SHP77 (cell line): ENCODE data around the gene DENND1C.
"Not testable (repeated sequence)": the region's sequence is repeated elsewhere in the genome, so short reads cannot be mapped to it uniquely, and the experiment has no call there.

Source experiments
- DNase-seq, 2 experiments: peaks; one replicate each; lab custom pipeline; 2025; lab: John Stamatoyannopoulos, UW

The DENND1C gene

DNA sequence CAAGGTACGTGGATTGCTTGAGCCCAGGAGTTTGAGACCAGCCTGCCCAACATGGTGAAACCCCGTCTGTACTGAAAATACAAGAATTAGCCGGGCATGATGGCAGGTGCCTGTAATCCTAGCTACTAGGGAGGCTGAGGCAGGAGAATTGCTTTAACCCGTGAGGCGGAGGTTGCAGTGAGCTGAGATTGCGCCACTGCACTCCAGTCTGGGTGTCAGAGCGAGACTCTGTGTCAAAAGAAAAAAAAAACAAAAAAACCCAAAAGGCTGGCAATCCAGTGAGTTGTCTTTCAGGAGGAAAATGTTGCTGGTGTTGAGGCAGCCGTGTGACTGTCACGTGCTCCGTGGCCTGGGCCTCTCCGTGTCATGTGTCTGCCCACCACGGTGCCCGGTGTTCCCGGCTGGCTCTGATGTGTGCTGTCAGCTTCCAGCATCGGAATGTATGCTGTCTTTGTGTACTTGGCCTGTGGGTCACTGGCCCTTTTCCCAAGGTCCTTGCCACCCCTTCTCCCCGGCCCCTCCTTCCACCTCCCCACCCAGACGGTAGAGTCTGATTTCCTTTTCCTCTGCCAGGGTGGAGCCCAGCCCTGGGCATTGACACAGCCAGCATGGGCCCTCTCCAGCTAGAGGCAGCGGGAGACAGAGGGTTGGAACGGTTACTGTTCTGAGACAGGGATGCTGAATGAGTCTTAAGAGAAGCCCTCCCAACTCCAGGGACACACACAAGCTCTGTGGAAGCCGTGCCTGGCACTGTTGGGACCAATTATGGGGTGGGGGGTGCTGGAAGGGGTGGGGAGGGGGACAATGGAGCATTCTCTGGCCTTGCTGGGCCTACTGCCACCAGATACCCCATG, 27.8 kb upstream of the DENND1C start:
- no peak for DNase-seq

DNA sequence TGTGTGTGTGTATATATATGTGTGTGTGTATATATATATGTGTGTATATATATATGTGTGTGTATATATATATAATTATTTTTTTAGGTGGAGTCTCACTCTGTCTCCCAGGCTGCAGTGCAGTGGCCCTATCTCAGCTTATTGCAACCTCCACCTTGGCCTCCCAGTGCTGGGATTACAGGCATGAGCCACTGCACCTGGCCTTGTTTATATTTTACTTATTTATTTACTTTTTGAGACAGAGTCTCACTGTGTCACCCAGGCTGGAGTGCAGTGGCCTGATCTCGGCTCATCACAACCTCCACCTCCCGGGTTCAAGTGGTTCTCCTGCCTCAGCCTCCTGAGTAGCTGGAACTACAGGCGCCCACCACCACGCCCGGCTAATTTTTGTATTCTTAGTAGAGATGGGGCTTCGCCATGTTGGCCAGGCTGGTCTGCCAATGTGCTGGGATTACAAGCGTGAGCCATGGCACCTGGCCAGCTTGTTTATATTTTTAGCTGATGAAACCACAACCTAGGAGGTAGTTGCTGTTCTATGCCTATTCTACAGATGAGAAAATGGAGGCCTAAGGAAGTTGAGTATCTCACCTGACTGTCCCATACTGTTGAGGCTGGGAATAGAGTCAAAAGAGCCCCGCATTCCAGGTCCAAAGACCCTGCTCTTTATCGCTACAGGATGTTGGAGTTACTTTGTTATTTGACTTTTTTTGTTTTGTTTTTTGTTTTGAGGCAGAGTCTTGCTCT, 26.6 kb upstream of the DENND1C start:
- DNase-seq, result not testable (repeated sequence)

DNA sequence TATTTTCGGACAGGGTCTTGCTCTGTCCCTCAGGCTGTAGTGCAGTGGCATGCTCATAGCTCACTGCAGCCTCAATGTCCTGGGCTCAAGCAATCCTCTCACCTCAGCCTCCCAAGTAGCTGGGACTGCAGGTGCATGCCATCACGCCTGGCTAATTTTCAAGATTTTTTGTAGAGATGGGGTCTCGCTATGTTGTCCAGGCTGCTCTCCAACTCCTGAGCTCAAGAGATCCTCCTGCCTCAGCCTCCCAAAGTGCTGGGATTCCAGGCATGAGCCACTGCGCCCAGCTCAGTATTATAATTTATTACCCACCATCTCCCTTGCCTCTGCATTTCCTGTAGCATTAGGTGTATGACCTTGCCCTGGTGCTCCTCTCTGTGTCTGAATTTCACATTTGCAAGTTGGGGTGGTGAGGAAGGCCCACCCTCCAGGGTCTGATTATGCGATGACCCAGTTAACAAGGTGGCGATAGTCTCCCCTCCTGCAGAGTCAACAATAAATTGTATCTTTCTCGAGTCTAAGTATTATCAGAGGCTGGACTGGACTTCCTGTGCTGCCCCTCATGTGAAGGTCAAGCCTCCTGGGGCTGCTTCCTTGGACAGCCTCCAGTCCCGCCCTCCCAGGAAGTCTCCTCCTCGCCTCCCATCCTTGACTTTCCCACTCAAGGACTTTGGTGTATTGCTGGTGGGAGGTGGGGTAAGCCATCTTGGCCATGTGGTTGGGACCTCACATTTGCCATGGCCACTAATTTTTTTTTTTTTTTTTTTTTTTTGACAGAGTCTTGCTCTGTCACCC, 22.0 kb upstream of the DENND1C start:
- DNase-seq, result no peak

DNA sequence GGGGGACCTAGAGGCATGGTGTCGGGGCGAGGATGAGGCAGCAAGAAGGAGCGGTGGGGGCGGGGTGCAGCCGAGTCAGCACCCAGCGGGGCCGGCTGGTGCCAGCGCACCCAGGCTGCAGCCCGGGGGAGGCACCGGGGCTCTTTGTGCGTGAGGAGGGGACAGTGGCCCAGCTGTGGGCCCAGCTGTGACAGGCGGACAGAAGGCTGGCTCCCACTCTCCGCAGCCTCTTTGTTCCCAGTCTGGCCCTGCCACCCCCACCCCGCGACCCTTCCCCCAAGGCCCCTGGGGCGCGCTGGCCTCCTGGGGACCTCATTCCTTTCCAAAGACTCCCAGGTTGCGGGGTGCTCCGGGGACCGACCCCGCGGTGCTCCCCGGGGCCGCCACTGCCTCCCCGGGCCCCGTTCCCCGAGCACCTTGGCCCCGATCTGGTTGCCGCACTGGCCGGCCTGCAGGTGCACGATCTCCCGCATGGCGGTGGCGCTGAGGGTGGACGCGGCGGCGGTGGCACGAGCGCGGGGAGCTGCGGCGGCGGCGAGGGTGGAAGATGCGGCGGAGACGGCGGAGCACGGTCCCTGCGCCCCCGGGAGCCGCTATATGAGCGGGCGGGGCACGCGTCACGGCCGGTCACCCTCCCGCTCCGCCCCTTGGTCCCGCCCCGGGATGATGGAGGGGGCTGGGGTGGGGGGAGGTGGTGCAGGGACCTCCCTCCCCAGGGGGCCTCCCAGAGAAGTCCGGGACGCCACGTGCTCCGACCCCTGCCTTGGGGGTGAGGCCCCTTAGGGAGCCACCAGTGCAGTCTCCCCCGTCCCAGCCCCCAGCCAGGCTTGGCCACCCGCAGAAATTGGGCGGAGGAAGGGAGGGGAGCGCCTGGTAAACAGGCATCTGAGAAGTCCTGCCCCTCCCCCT, 20.4 kb upstream of the DENND1C start, which contains the start of gene TUBB4A:
Gene TUBB4A (minus strand): TSS at position 570 of the 909 bp plus-strand sequence. CDS start 97 bp downstream, at position 473.
- no peak for DNase-seq

DNA sequence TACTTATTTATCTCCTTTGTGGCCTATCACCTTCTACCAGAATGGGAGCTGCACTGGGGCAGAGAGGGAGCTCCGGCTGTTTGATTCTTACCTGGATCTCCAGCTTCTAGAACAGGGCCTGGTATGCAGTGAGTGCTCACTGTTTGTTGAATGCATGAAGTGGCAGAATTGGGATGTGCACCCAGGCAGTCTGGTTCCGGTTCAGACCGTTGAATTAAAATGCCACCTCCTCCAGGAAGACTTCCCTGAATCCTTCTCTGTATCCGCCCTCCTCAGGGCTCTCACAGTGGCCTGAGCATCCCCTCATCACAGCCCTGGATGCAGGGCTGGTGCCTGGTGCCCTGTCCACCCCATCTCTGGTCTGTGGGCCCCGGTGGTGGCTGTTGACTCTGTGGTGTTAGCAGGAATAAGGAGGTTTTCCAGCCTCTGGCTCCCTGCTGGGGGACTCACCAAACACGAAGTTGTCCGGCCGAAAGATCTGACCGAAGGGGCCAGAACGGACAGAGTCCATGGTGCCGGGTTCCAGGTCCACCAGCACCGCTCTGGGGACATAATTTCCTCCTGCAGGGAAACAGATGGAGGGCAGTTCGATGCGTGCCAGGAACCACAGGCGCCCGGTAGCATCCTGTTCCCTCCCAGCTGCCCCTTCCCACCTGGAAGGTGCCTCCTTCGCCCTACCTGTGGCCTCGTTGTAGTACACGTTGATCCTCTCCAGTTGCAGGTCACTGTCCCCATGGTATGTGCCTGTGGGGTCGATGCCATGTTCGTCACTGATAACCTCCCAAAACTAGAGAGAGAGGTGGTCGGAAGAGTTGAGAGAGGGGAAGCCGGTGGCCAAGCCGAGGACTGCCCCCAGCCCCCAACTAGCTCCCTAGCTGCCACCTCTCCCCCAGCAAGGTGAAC, 19.5 kb upstream of the DENND1C start:
- no peak for DNase-seq

DNA sequence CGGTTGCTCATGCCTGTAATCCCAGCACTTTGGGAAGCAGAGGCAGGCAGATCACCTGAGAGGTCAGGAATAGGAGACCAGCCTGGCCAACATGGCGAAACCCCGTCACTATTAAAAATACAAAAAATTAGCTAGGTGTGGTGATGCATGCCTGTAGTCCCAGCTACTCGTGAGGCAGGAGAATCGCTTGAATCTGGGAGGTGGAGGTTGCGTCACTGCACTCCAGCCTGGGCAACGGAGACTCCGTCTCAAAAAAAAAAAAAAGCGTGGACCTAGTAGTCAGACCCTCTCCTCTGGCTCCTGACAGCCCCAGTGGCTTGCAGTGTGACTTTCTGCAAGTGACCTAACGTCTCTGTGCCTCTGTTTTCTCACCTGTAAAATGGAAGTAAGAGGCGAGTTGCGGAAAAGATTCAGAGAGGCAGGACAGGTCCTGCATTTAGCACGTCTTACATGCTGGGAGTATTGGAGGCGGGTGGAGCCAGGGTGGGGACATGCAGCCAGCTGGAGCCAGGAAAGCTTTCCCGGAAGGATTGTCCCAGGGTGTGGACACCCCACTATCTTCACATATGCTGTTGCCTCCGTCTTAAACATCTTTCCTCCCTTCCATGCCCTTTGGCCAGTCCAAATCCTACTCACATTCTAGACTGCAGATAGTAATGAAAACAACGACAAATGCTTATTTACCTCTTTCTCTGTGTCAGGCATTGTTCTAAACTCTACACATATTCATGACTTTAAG, 17.6 kb upstream of the DENND1C start:
- DNase-seq, result no peak

DNA sequence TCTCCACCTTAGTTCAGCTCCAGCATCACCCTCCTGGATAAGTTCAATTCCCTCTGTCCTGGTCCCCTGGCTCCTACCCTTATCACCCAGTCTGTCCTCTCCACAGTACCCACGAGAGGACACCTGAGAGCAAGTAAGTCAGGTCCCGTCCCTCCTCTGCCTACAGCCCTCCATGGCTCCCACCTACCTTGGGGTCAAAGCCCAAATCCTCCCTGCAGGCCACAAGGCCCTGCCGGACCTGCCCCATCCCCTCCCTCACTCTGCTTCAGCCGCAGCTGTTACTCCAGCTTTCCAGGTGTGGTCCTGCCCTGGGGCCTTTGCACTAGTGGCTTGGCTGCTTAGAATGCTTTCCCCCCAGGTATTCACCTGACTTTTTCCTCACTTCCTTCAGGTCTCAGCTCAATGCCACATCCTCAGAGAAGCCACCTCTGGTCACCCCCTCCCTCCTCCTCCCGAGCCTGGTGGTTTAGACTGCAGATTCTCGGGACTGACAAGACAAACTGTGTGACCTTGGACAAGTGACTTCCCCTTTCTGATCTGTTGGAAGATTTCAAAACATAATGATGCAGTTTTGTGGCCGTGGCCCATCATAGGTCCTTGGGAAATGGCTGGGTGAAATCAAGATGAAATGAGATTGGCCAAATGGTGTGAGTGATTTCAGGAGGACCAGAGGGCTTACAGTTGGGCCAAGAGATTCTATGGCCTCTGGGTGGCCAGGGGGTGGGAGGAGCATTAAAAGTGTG, 16.9 kb upstream of the DENND1C start:
- DNase-seq, result no peak

DNA sequence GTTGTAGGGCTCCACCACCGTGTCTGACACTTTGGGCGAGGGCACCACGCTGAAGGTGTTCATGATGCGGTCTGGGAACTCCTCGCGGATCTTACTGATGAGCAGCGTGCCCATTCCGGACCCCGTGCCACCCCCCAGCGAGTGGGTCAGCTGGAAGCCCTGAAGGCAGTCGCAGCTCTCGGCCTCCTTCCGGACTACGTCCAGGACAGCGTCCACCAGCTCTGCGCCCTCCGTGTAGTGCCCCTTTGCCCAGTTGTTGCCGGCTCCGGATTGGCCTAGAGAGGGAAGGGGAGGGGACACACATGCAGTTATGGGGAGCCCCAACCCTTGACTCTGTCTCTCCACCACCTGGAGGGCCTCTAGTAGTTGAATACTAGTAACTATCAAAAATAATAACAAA, 14.4 kb upstream of the DENND1C start:
- DNase-seq, result no peak

DNA sequence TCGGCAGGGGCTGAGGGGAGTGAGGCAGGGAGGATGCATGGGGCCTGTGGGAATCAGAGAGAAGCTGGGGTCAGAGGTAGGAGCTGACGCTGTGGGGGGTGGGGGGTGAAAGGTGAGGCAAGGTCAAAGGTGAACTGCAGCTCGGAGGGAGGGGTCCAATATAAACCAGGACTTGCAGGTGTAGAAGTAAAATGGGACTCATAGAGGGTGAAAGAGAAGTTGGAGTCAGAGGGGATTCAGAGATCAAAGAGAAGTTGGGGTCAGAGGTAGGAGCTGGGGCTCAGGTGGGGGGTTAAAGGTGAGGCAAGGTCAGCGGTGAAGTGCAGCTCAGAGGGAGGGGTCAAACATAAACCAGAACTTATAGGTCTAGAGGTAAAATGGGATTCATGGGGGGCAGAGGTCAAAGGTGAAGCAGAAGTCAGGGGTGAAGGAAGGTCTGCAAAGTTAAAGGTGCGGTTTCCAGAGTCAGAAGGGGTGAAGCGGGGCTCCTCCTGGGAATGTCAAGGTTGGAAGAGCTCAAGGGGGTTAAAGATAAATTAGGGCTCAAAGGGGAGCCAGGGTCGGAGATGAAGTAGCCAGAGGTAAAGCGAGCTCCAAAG, 12.9 kb upstream of the DENND1C start:
- no peak for DNase-seq

DNA sequence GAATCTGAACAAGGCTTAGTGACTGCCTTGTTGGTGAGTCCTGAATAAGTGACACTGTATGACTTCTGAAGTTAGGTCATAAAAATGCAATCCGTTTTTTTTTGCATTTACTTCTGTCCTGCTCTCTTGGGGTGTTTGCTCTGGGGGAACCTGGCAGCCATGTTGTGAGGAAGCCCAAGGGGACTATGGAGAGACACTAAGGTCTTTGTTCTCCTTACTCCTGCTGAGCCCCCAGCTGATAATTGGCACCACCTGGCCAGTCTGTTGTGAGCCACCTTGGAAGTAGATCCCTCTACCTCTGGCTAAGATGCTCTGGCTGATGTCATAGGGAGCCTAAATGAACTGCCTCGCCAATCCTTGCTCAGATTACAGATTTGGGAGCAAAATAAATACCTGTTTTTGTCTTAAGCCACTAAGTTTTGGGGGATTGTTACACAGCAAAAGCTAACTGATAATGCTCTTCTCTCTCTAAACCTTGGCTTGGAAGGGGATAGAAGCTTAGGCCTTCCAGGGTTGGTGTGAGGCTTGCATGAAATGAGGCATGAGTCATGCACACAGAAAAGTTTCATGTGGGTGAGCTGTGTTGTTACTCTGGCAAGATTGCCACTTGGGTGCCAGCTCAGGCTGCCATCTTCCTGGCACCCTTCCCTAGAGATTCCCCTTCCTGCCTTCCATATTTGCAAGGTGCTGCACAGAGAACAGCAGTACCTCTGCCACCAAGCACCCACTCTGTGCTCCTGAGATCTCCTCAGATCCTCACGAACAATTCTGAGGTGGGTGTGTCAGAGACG, 10.4 kb upstream of the DENND1C start:
- DNase-seq, result no peak

DNA sequence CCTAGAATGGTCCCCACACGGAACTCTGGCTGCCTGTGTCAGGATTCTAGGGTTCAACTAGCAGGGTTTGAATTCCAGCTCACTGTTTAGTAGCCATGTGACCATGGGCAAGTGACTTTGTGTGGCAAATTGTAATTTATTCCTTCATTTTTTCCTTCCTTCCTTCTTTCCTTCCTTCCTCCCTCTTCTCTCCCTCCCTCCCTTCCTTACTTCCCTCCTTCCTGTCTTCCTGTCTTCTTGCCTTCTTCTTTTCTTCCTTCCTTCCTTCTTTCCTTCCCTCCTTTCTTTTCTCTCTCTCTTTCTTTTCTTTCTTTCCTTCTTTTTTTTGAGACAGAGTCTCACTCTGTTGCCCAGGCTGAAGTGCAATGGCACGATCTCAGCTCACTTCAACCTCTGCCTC, 8.5 kb upstream of the DENND1C start:
- DNase-seq, result no peak

DNA sequence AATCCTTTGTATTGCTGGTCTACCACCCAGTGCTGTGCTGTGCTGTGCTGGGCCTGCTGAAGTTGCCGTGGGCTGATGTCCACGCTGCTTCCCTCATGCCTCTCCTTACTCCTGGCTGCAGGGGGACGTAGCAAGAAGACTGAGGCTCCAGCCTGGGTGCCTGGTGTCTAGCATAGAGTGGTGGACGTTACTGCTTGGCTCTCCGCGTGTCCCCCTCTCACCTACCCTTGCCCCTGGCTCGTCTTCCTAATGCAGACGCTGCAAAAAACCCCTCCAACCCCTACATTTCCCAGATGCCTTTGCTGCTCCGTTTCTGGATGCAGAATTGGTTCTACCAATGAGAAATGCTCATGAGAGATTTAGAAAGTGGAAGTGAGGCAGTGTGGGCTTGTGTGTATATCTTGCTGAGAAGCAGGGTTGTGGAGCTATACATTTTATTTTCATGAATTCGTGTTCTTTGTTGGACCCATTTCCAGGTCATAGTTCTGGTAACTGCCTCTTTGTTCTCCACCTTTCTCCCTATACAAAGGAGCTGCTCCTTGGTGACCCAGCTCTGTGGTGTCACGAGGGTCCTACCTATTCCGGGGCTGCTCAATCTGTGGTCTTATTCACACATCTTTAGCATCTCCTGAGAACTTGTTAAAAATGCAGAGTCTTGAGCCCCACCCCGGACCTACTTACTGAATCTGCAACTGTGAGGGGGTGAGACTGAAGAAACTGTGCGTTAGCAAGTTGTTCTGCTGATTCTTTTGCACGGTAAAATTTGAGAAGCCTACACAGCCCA, 7.9 kb upstream of the DENND1C start:
- DNase-seq, result peak; percentile 37 to 47

DNA sequence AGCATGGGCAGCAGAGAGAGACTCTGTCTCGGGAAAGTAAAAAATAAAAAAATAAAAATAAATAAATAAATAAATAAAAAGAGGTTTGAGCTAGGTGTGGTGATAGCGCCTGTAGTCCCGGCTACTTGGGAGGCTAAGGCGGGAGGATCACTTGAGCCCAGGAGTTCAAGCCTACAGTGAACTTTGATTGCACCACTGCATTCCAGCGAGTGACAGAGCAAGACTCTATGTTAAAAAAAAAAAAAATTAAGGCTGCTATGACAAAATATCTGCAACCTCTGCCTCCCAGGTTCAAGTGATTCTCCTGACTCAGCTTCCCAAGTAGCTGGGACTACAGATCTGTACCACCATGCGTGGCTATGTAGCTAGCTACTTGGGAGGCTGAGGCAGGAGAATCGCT, 3.2 kb upstream of the DENND1C start:
- DNase-seq, result no peak

DNA sequence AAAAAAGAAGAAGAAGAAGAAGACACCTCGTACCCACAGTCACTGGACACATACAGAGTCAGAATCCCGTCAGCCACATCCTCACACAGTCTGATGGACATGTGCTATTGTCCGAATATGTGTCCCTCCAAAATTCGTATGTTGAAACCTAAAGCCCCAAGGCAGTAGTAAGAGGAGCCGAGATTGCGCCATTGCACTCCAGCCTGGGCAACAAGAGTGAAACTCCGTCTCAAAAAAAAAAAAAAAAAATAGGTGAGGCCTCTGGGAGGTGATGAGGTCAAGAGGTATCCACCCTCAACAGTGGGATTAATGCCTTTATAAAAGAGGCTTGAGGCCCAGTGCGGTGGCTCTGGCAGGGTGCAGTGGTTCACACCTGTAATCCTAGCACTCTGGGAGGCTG, 2.6 kb upstream of the DENND1C start:
- no peak for DNase-seq

DNA sequence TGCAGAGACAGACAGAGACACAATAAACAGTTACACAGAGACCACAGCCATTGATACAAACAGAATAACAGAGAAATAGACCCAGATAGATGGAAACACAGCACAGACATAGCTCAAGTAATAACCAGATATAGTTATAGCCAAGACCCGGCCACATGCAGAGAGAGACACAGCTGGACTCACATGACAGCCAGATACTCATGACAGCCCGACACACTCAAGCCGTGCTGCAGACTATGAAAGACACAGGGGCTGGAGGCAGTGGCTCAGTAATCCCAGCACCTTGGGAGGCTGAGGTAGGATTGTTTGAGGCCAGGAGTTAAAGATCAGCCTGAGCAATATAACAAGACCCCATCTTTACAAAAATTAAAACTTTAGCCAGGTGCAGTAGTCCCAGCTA, 1.6 kb upstream of the DENND1C start:
- DNase-seq, result no peak

GRCh38 chr19:6482343-6482686, 728 bp upstream of the DENND1C start:
- DNase-seq, result no peak

DNA sequence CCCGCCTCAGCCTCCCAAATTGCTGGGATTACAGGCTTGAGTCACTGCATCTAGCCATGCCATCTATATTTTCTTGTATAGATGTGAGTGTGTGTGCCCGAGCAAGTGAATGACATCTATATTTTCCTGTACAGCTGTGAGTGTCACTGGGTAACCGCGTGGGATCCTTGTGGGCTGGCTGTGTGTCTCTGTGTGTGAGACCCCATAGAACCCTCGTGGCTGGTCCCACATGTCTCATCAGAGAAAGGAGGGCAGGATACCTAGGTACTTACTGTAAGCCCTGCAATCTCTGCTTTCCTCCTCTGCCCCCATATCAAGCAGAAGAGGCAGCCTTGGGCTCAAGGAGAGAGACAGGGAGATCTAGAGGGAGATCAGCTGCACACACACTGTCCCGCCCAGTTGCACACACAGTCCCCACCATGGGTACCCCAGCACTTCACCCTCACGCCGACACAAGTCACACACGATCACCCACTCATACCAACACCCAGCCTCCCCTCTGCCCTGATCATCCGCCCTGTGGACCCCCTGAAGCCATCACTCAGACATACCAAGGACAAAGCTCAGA, 655 bp downstream of the DENND1C start:
- DNase-seq, result no peak
